Immature natural killer cell (primary cell): ENCODE results near the gene RAD51B. TPM values are rescaled to one million over a fixed set of nuclear protein-coding genes. Genes with fewer than 3 reads are reported as not detected.

Experiments used
- DNase-seq, 3 donors: peaks; one replicate each; pipeline ENCODE4 v3.0.0; 2022; ENCODE audit warnings: mixed read lengths in 1 of 3
- H3K27ac Mint-ChIP-seq, 6 donors: one replicate each; pipeline ENCODE4 v1.8.0; 2020; ENCODE audit warnings: mixed read lengths in 6 of 6, mild to moderate bottlenecking in 5 of 6, inconsistent platforms in 4 of 6, moderate library complexity in 3 of 6
- H3K27me3 Mint-ChIP-seq, 3 donors: one replicate each; pipeline ENCODE4 v1.8.0; 2020 to 2021; ENCODE audit warnings: low read depth in 3 of 3, mild to moderate bottlenecking in 3 of 3, mixed read lengths in 3 of 3, moderate library complexity in 3 of 3, inconsistent platforms in 1 of 3
- H3K36me3 Mint-ChIP-seq, 3 donors: one replicate each; pipeline ENCODE4 v1.8.0; 2020; ENCODE audit warnings: mixed read lengths in 3 of 3, inconsistent platforms in 2 of 3, mild to moderate bottlenecking in 2 of 3
- H3K4me1 Mint-ChIP-seq, 2 donors: one replicate each; pipeline ENCODE4 v1.8.0; 2020; ENCODE audit warnings: inconsistent platforms in 2 of 2, mild to moderate bottlenecking in 2 of 2, mixed read lengths in 2 of 2, moderate library complexity in 1 of 2
- H3K4me3 Mint-ChIP-seq, 5 donors: one replicate each; pipeline ENCODE4 v1.8.0; 2020; ENCODE audit warnings: mild to moderate bottlenecking in 5 of 5, mixed read lengths in 5 of 5, inconsistent platforms in 3 of 5, moderate library complexity in 3 of 5
- H3K9me3 Mint-ChIP-seq, 6 donors: one replicate each; pipeline ENCODE4 v1.8.0; 2020; ENCODE audit warnings: mild to moderate bottlenecking in 6 of 6, mixed read lengths in 6 of 6, inconsistent platforms in 4 of 6, moderate library complexity in 3 of 6
- polyA plus RNA-seq, 3 donors: library from polyadenylated mRNA; unstranded; fragments of 300-500 nt; fragmentation: Illumina TruSeq; gene quantifications; one replicate each; pipeline ENCODE4 v1.2.3, GENCODE V29; 2021

The RAD51B gene
- polyA plus RNA-seq, 3 donors from 2014 or later, result 17.6 to 20.8 (median 17.7) TPM

DNA sequence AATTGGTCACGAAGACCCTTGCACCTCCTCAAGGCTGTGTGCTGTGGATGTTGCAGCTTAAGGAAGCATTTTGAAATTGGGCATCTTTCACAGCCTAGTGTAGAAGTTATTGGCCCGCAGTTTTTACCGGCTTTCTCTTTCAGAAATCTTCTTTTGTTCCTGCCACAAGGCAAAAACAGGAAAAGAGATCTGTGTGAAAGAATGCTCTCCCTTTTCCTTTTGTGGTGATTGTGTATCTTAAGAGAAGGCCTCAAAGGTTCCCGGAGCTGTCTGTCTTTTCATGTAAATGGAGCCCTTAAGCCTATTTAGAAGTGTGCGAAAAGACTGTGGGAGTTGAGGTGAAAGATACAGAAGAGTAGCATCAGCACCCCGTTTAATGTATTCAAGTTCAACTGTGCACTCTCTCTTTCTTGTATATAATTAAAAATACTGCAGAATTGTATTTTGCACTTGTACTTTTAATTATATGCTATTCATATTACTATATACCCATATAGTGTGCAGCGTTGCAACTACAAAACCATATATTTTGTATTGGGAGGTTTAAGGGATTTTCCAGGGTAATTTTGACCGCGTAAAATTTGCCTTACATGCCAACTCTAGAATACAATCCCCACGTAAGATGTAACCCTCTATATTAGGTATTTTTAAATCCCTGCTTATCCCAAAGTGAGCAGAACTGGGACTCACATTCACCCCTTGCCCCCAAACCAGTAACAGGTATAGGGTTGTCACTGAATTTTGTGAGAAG lies 441.7 kb downstream of the RAD51B start:
- no peaks in the 10 kb centered on the region for H3K27me3 Mint-ChIP-seq
- H3K27ac Mint-ChIP-seq, result peak overlapping the region in 3 of 6 donors; percentile 6 to 10 (median 7)
- DNase-seq, result no peak
- H3K36me3 Mint-ChIP-seq, result no peaks in the 10 kb centered on the region
- H3K9me3 Mint-ChIP-seq, result no peaks in the 10 kb centered on the region
- H3K4me1 Mint-ChIP-seq, result peaks cover 26 to 29% of the 10 kb centered on the region in 2 donors
- H3K4me3 Mint-ChIP-seq, result peak overlapping the region in 1 of 5 donors; percentile 37

DNA sequence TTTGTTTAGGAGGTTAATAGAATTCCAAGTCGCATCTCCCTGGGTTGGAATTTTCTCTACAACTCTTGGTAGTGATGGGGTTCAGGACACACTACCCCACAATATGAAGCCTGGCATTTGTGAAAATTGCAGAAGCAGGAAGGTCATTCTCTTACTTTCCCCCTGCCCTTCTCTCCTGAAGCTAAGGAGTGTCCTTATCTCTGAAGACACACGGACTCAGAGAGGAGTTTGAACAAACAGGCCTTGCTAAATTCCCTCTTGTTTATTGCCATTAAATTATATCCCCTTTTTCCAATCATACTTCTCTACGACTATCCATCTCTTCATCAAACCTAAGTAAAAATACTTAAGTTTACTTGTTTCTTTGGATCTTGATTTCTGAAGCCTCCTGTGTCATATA lies 443.0 kb downstream of the RAD51B start:
- H3K36me3 Mint-ChIP-seq, result no peaks in the 10 kb centered on the region
- no peak for DNase-seq
- H3K9me3 Mint-ChIP-seq, result no peaks in the 10 kb centered on the region
- no peaks in the 10 kb centered on the region for H3K27me3 Mint-ChIP-seq
- no peak overlapping the region for H3K27ac Mint-ChIP-seq
- H3K4me3 Mint-ChIP-seq, result no peak overlapping the region
- H3K4me1 Mint-ChIP-seq, result peaks cover 28 to 36% of the 10 kb centered on the region in 2 donors

DNA sequence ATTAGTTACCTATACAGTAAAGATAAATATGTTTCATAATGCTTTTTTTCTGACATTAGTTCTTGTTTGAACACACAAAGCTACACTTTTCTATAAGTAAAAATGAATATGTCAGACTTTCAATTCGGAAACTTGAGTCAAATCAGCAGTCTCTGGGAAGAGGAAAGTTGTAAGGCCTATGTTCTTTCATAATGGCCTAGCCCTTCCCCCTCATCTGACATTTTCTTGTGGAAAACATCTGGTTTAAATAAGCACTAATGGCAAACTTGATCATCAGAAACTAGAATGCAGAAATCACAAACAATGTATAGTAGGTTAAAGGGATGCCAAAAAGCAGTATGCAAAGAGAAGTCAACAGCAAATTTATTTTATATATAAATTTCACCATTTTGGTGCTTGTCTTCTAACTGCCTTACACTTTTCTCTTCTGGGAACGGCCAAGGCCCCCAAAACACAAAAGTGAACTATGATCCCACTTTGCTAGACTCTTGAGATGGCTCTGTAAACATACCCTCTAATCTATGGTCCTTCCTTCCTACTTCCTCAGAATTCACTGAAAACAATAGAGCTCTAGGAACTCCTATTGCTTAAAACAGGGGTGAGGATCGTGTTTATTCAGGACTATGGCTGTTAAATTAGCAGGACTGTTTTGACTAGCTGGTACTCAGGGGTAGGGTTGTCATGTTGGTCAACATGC lies 444.1 kb downstream of the RAD51B start:
- Mint-ChIP-seq H3K4me3 (no peak overlapping the region), H3K27ac (no peak overlapping the region), H3K9me3 (no peaks in the 10 kb centered on the region), H3K4me1 (peaks cover 36 to 43% of the 10 kb centered on the region in 2 donors), H3K36me3 (no peaks in the 10 kb centered on the region), H3K27me3 (no peaks in the 10 kb centered on the region)
- DNase-seq, result no peak

DNA sequence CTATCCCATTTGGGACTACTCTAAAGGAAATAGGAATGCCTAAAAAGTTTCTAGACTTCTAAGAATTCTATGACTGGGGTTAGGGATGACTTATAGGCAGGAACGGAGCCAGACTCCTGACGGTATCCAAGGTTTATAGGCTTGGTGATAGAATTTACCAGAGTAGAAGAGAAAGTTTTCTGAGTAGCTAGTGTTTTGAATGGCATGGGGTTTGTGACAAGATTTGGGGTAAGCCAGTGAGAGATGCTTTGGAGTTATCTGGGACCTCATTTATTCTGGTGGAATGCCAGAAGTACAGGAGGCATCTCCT lies 444.6 kb downstream of the RAD51B start:
- no peak overlapping the region for H3K4me3 Mint-ChIP-seq
- H3K9me3 Mint-ChIP-seq, result no peaks in the 10 kb centered on the region
- no peaks in the 10 kb centered on the region for H3K36me3 Mint-ChIP-seq
- DNase-seq, result no peak
- peaks cover 0 to 1% (median 0%) of the 10 kb centered on the region in 3 donors for H3K27me3 Mint-ChIP-seq
- H3K4me1 Mint-ChIP-seq, result peaks cover 37 to 44% of the 10 kb centered on the region in 2 donors
- H3K27ac Mint-ChIP-seq, result peak overlapping the region in 1 of 6 donors; percentile 28

DNA sequence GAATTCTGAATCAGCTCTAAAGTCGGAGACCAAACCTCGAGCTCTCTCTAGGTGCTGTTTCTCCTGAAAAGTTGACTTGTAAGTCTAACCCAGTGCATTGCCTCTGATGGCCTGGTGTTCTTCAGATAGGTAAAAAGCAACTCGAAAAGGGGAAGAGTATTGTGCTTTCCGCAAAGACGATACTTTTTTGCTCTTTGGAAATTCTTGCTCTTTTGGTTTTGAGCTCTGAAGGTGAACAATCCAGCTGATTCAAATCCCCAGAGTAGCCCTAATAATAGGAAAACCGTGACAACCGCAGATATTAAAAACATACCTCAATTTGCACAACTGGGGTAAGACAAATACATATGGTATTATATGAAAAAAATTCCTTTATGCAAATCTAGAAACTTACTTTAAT lies 447.4 kb downstream of the RAD51B start:
- Mint-ChIP-seq H3K36me3 (no peaks in the 10 kb centered on the region), H3K4me3 (no peak overlapping the region), H3K27me3 (peaks cover 0 to 3% (median 0%) of the 10 kb centered on the region in 3 donors), H3K27ac (peak overlapping the region in 2 of 6 donors; percentile 34 to 92), H3K4me1 (peaks cover 49 to 51% of the 10 kb centered on the region in 2 donors), H3K9me3 (no peaks in the 10 kb centered on the region)
- DNase-seq, result no peak

DNA sequence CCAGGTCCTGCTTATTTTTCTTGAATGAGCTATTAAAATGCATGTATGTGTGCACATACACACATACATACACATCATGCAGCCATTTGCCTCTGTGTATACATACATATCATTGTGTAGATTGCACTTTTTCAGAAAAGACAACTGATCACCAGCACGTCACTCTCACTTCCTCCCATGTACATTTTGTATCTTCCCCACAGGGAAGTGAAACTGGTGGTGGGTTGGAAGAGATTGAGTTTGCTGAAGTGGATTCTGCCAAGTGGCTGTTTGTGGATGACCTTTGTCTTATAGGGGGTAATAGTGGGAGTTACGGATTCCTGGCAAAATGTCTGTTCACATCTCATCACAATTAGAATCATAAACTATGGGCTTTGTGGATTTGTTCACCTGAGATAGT lies 448.6 kb downstream of the RAD51B start:
- Mint-ChIP-seq H3K9me3 (no peaks in the 10 kb centered on the region), H3K36me3 (no peaks in the 10 kb centered on the region), H3K4me3 (peak overlapping the region; percentile 38 to 71 (median 59)), H3K4me1 (peaks cover 55 to 56% of the 10 kb centered on the region in 2 donors), H3K27ac (peak overlapping the region; percentile 84 to 94 (median 92)), H3K27me3 (peaks cover 0 to 3% (median 0%) of the 10 kb centered on the region in 3 donors)
- DNase-seq, result peak in 1 of 3 donors; percentile 14

DNA sequence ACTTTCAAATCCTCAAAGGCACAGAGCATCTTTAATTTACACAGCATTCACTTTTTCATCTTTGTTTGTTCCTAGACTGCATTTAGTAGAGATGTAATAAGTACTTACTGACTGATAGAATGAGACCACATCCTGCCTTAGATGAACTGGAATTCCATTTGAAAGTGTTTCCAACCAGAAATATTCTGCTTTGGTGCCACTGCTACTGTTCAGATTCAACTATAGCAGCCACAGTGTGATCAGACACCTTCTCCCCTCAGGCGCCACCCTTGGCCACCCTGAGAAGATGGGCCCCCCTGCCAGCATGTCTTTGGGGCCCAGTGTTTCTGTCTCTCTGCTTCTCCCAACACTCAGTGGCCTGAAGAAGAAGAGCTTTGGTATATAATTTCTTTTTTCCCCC lies 449.1 kb downstream of the RAD51B start:
- Mint-ChIP-seq H3K9me3 (no peaks in the 10 kb centered on the region), H3K27ac (peak overlapping the region; percentile 84 to 94 (median 92)), H3K36me3 (no peaks in the 10 kb centered on the region), H3K27me3 (peaks cover 0 to 3% (median 0%) of the 10 kb centered on the region in 3 donors), H3K4me3 (peak overlapping the region; percentile 38 to 71 (median 59)), H3K4me1 (peaks cover 56 to 60% of the 10 kb centered on the region in 2 donors)
- peak; percentile 53 to 66 (median 64) for DNase-seq

DNA sequence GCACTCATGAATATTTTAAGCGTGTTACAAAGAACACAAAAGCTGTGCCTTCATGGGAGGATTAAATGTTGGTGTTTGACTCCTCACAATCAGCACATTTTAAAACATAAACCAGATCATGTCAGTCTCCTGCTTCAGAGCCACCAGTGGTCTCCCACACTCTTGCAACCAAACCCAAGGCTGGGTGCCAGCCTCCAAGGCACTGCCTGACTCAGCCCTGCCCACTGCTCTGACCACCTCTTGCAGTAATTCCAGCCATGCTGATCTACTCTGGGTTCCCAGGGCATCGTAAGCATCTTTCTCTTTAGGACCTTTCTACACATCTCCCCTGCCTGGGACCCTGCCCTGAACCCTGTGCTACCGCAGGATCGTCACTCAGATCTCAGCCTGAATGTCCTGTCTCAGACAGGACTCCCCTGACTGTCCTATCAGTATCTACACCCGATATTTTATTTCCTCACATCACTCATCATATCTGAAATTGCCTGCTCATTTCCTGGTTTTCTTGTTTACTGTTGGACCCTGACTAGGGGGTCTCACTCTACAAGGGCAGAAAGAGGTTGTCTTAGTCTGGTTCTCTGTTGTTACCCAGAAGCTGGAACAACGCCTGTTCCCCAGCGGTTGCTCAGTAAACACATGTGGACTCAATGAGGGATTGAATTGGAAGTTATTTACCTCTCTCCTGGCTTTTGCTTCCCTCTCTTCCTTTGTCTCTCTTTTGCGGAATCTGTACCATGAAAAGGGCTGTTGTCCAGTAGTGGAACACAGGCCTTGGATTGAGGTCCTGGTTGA lies 449.8 kb downstream of the RAD51B start:
- no peak for DNase-seq
- Mint-ChIP-seq H3K27me3 (peaks cover 0 to 3% (median 0%) of the 10 kb centered on the region in 3 donors), H3K27ac (peak overlapping the region; percentile 84 to 94 (median 92)), H3K4me1 (peaks cover 62 to 66% of the 10 kb centered on the region in 2 donors), H3K36me3 (no peaks in the 10 kb centered on the region), H3K9me3 (no peaks in the 10 kb centered on the region), H3K4me3 (peak overlapping the region; percentile 38 to 71 (median 60))

DNA sequence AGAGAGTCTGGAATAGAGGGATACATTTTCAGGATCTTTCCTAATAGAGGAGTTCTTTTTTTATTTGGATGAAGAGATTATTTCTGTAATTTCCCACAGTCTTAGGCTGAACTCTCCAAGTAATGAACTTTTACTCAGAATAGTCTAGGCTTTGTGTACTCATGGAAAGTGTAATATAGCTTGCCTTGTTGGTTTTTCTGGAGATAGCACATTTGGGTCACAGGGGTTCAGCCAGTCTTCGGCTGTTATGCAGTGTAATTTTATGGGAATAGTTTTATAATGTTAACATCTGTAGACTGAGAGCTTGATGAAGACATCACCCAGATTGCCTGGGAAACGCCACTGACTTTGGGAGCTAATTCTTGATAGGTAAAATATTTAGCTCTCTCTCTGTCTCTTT lies 450.8 kb downstream of the RAD51B start:
- DNase-seq, result no peak
- Mint-ChIP-seq H3K9me3 (no peaks in the 10 kb centered on the region), H3K4me3 (no peak overlapping the region), H3K4me1 (peaks cover 73 to 74% of the 10 kb centered on the region in 2 donors), H3K36me3 (no peaks in the 10 kb centered on the region), H3K27me3 (peaks cover 0 to 3% (median 0%) of the 10 kb centered on the region in 3 donors), H3K27ac (peak overlapping the region; percentile 55 to 94 (median 90))

DNA sequence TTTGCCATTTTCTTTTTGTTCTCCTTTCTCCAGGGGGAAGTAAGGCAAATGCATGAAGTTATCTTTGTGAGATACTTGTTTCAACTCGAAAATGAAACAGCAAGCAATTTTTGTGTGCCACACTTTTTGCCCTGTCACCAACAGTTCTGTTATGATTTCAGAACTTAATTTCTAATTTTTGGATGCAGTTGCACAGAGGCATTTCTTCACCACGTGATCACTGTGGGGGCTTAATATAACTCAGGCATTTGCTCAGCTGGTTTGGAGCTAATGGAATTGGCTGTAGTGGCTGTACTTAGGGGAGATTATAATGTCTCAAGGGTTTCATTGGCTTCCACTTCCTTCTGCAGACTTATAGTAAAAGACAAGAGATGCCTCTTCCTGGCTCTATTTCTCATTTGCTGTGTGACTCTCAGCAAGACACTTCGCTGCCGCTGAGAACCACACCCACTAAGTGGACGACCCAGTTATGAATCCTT lies 452.4 kb downstream of the RAD51B start:
- Mint-ChIP-seq H3K27me3 (peaks cover 0 to 6% (median 0%) of the 10 kb centered on the region in 3 donors), H3K4me1 (peaks cover 79 to 81% of the 10 kb centered on the region in 2 donors), H3K9me3 (no peaks in the 10 kb centered on the region), H3K36me3 (no peaks in the 10 kb centered on the region), H3K27ac (peak overlapping the region; percentile 68 to 92 (median 83)), H3K4me3 (peak overlapping the region; percentile 40 to 67 (median 65))
- DNase-seq, result peak in 1 of 3 donors; percentile 14

DNA sequence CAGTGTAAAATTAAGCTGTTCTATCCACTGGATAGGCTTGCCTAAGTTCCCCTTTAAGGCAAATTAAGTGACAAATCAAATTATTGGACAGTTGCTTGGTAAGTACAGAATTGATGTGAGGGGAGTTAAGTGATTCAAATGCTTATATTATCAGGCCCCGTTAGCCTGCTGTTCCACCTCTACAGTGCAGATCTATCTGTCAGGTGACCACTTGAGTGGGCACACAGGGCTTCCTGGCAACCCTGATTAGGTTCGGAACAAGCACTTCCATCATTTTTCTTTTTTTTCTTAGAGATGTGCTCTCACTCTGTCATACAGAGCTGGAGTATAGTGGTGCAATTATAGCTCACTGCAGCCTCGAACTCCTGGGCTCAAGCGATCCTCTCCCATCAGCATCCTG lies 453.8 kb downstream of the RAD51B start:
- Mint-ChIP-seq H3K4me1 (peaks cover 67 to 68% of the 10 kb centered on the region in 2 donors), H3K27ac (peak overlapping the region in 2 of 6 donors; percentile 51 to 52), H3K4me3 (no peak overlapping the region), H3K36me3 (no peaks in the 10 kb centered on the region), H3K27me3 (peaks cover 0 to 6% (median 0%) of the 10 kb centered on the region in 3 donors), H3K9me3 (no peaks in the 10 kb centered on the region)
- DNase-seq, result no peak

DNA sequence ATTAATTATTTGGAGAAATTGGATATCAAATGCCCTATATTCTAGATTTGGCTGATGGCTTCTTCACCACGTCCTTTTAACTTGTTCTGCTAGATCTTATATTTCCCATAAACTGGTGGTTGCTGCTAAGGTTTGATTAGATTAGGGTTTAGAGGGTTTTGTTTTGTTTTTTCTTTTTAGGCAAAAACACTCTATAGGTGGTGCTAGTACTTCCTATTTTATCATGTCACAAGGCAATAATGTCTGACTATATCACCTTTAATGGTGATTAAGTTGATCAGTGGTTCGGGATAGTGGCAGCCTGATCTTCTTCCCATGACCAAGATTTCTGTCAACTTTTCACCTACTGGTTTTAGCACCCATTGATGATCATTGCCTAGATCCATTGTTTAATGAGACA lies 455.1 kb downstream of the RAD51B start:
- H3K9me3 Mint-ChIP-seq, result no peaks in the 10 kb centered on the region
- H3K4me3 Mint-ChIP-seq, result no peak overlapping the region
- peaks cover 0 to 4% (median 0%) of the 10 kb centered on the region in 3 donors for H3K27me3 Mint-ChIP-seq
- H3K36me3 Mint-ChIP-seq, result peaks cover 0 to 6% (median 0%) of the 10 kb centered on the region in 3 donors
- peaks cover 54 to 56% of the 10 kb centered on the region in 2 donors for H3K4me1 Mint-ChIP-seq
- peak in 1 of 3 donors; percentile 5 for DNase-seq
- H3K27ac Mint-ChIP-seq, result peak overlapping the region in 3 of 6 donors; percentile 38 to 59 (median 43)

DNA sequence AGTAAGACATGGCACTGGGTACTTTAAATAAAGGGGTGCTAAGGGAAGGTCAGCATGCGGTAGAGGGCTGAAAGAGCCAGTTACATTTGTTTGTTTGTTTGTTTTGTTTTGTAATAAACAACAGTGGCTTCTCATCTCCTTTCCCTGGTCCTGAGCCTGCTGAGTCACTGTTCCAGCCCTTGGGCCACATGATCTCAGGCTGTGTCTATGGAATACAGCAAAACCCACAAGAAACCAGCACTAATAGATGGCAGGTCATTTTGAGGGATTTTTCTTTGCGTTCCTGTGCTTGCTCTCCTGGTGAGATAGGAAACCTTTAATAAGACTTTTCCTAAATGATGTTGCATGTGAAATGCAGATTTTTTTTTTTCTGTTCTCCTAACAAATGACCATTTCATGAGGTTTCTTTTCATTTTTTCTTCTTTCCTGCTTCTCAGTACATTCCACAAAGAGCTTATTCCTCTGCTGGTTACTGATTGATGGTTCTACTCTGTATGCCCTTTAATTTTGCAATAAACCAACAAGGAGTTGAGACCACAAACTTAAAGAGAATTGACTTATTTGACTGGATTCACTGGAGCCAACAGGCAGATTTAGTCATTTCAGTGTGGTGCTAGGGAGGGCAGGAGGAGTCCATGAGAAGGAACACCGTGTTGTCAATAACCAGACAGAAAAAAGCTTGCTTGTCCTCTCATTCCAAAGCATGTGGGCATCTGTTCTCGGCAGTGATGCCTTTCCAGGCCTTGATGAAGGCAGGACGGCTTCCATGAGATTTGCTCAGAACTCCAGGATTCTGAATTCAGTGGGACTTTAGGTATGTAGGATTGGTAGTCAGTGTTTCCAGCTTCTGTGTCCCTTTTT lies 459.2 kb downstream of the RAD51B start:
- H3K36me3 Mint-ChIP-seq, result peaks cover 0 to 6% (median 0%) of the 10 kb centered on the region in 3 donors
- H3K4me1 Mint-ChIP-seq, result peaks cover 60 to 66% of the 10 kb centered on the region in 2 donors
- H3K27me3 Mint-ChIP-seq, result peaks cover 0 to 11% (median 3%) of the 10 kb centered on the region in 3 donors
- no peak for DNase-seq
- H3K4me3 Mint-ChIP-seq, result no peak overlapping the region
- H3K27ac Mint-ChIP-seq, result peak overlapping the region in 2 of 6 donors; percentile 30 to 38
- no peaks in the 10 kb centered on the region for H3K9me3 Mint-ChIP-seq
